OCI-LY7 (cell line): ENCODE data around the gene CXorf58. TPM values are rescaled to one million over a fixed set of nuclear protein-coding genes. Genes with fewer than 3 reads are reported as not detected.
A peak's percentile ranks its signal among the peaks of the same experiment; 100 is the strongest.

ENCODE experiments used
- BruUV-seq: library from RNA; stranded (reverse); fragments of 400-500 nt; replicated peaks from 2 replicates; lab custom pipeline; 2021; lab: Mats Ljungman, UMichigan
- CTCF ChIA-PET: fragments of 300-600 bp; sonication (Branson Sonifier 250); formaldehyde crosslinking; loops from one replicate; lab custom pipeline; 2022; ENCODE audit warnings: antibody characterized with exemption; ENCODE audit not compliant: unreplicated experiment; lab: Charles Lee
- POLR2A ChIA-PET: fragments of 300-600 bp; sonication (Branson Sonifier 250); formaldehyde crosslinking; loops from one replicate; lab custom pipeline; 2022; ENCODE audit warnings: antibody characterized with exemption; lab: Charles Lee
- DNase-seq: peaks from one replicate; pipeline ENCODE4 v3.0.0-alpha.2; 2015; ENCODE audit warnings: low spot score
- H2AFZ ChIP-seq: fragments of 200-600 bp; sonication (generic), shearing (Covaris generic); 2 replicates; pipeline ENCODE4 v1.6.1; 2014; ENCODE audit warnings: mild to moderate bottlenecking, antibody characterized with exemption, low read length, moderate library complexity
- H3K27ac ChIP-seq: fragments of 200-600 bp; sonication (generic); 2 replicates; pipeline ENCODE4 v1.5.1; 2014; ENCODE audit warnings: mixed run types, low read depth, mild to moderate bottlenecking, moderate library complexity, low read length, inconsistent platforms; ENCODE audit not compliant: poor library complexity, severe bottlenecking
- H3K36me3 ChIP-seq: fragments of 200-600 bp; sonication (generic); 2 replicates; pipeline ENCODE4 v1.6.1; 2014; ENCODE audit warnings: mild to moderate bottlenecking, antibody characterized with exemption, low read length, moderate library complexity, mixed read lengths; ENCODE audit not compliant: insufficient read depth
- H3K4me1 ChIP-seq: fragments of 200-600 bp; sonication (generic); 2 replicates; pipeline ENCODE4 v1.5.1; 2014; ENCODE audit warnings: mild to moderate bottlenecking, low read length; ENCODE audit not compliant: insufficient read depth, poor library complexity, severe bottlenecking
- H3K4me2 ChIP-seq: fragments of 200-600 bp; sonication (generic); 2 replicates; pipeline ENCODE4 v1.6.1; 2014; ENCODE audit warnings: mild to moderate bottlenecking, low read length
- H3K4me3 ChIP-seq: fragments of 200-600 bp; sonication (generic); 2 replicates; pipeline ENCODE4 v1.5.1; 2014; ENCODE audit warnings: mild to moderate bottlenecking, low read depth, low read length; ENCODE audit not compliant: poor library complexity, severe bottlenecking
- H3K79me2 ChIP-seq: fragments of 200-600 bp; sonication (generic); 2 replicates; pipeline ENCODE4 v1.6.1; 2016; ENCODE audit warnings: low read depth, mild to moderate bottlenecking, low read length, moderate library complexity, mixed read lengths; ENCODE audit not compliant: insufficient read depth
- H3K9me2 ChIP-seq: fragments of 200-600 bp; sonication (generic); 2 replicates; pipeline ENCODE4 v1.6.1; 2016; ENCODE audit warnings: mild to moderate bottlenecking, low read length, mixed read lengths; ENCODE audit not compliant: insufficient read depth
- H3K9me3 ChIP-seq: fragments of 200-600 bp; sonication (generic); 2 replicates; pipeline ENCODE4 v1.6.1; 2014; ENCODE audit warnings: mild to moderate bottlenecking, mixed run types, low read length, mixed read lengths
- H4K20me1 ChIP-seq: fragments of 200-600 bp; sonication (generic); 2 replicates; pipeline ENCODE4 v1.6.1; 2014; ENCODE audit warnings: mild to moderate bottlenecking, antibody characterized with exemption, low read length, moderate library complexity, mixed read lengths; ENCODE audit not compliant: insufficient read depth
- CTCF ChIP-seq: fragments of 200-600 bp; sonication (generic); conservative IDR thresholded peaks from 2 replicates; pipeline ENCODE4 v1.5.1; 2014; ENCODE audit warnings: mild to moderate bottlenecking, antibody characterized with exemption, low read length, moderate library complexity, mixed read lengths
- EZH2phosphoT487 ChIP-seq: fragments of 200-600 bp; sonication (generic); IDR thresholded peaks from 2 replicates; pipeline ENCODE4 v1.6.1; 2018; ENCODE audit warnings: low read depth, borderline replicate concordance, mild to moderate bottlenecking, mixed run types, antibody characterized with exemption, low read length, moderate library complexity, mixed read lengths
- intact Hi-C: fragments of 100-400 bp; cut with micrococcal nuclease; formaldehyde crosslinking; loops from one replicate; pipeline ENCODE4 v1.10.0; 2022; ENCODE audit not compliant: unreplicated experiment
- total RNA-seq, 2 experiments: library from RNA; depleted of rRNA in 1 of 2; stranded (reverse); fragments of >200 nt in 1 of 2; shearing (Covaris generic) in 1 of 2; gene quantifications; 2 replicates each; pipeline ENCODE4 v1.2.3, GENCODE V29; 2014 to 2022

CXorf58 gene
- total RNA-seq, 2 experiments from 2014 or later: 0.46 TPM; not detected in 1

GRCh38 chrX:23919148-23919547 is 11.3 kb downstream of the CXorf58 start:
- Histone ChIP-seq H4K20me1 (no peaks in the 10 kb centered on the region), H3K27ac (no peak overlapping the region), H3K9me2 (no peaks in the 10 kb centered on the region), H3K4me2 (no peak overlapping the region), H3K36me3 (no peaks in the 10 kb centered on the region), H3K79me2 (no peaks in the 10 kb centered on the region), H3K4me3 (no peak overlapping the region), H2AFZ (no peak overlapping the region), H3K4me1 (no peaks in the 10 kb centered on the region), H3K9me3 (no peaks in the 10 kb centered on the region)
- no peak for TF ChIP-seq EZH2phosphoT487
- no peak for TF ChIP-seq CTCF
- BruUV-seq: no TSS peak
- ChIA-PET CTCF (no interaction called here), POLR2A (no interaction called here)
- no peak for DNase-seq
- intact Hi-C loops: no loop called here

GRCh38 chrX:23919706-23920320 is 12.0 kb downstream of the CXorf58 start:
- ChIA-PET CTCF (no interaction called here), POLR2A (no interaction called here)
- no peak overlapping the region for H3K4me2 ChIP-seq
- H3K4me1 ChIP-seq: no peaks in the 10 kb centered on the region
- no peak for DNase-seq
- no peaks in the 10 kb centered on the region for H3K9me2 ChIP-seq
- H3K4me3 ChIP-seq: no peak overlapping the region
- TF ChIP-seq CTCF: 0 out of 2 replicates have a peak, but pooled peaks have one; percentile 28
- TF ChIP-seq EZH2phosphoT487: no peak
- H3K9me3 ChIP-seq: no peaks in the 10 kb centered on the region
- H2AFZ ChIP-seq: no peak overlapping the region
- H3K27ac ChIP-seq: no peak overlapping the region
- no peaks in the 10 kb centered on the region for H4K20me1 ChIP-seq
- BruUV-seq: no TSS peak
- H3K79me2 ChIP-seq: no peaks in the 10 kb centered on the region
- H3K36me3 ChIP-seq: no peaks in the 10 kb centered on the region
- intact Hi-C loops: no loop called here

DNA sequence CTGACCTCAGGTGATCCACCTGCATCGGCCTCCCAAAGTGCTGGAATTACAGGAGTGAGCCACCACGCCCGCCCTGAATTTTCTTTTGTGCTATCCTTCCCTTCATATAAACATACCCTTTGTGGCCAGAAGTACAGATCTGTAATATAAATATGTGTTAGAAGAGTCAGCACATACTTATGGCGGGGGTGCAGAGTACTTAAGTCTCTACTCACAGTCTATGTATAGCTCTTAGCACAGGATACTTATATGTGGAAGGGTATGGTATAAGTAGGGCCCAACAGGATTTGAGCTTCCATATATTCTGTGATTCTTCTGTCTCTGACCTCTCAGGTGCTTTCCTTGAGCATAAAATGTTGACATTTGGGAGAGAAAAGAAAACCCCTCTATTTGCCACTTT is 18.2 kb downstream of the CXorf58 start:
- CTCF ChIA-PET: no interaction called here
- POLR2A ChIA-PET: no interaction called here

More for the DNA sequence above, 18.2 kb downstream of the CXorf58 start:
- Histone ChIP-seq H3K9me2 (no peaks in the 10 kb centered on the region), H4K20me1 (no peaks in the 10 kb centered on the region), H3K4me3 (no peak overlapping the region), H3K27ac (no peak overlapping the region), H3K9me3 (no peaks in the 10 kb centered on the region), H3K36me3 (no peaks in the 10 kb centered on the region), H3K4me2 (no peak overlapping the region), H3K4me1 (peaks cover 3% of the 10 kb centered on the region), H2AFZ (no peak overlapping the region), H3K79me2 (no peaks in the 10 kb centered on the region)
- no peak for TF ChIP-seq CTCF
- no peak for TF ChIP-seq EZH2phosphoT487
- intact Hi-C loops: no loop called here
- no TSS peak for BruUV-seq
- DNase-seq: no peak
